ENCODE results near the gene VDAC2. TPM values are rescaled to one million over a fixed set of nuclear protein-coding genes. Genes with fewer than 3 reads are reported as not detected.

The VDAC2 gene
- total RNA-seq, 1 experiment from 2014 or later, result 181 TPM

DNA sequence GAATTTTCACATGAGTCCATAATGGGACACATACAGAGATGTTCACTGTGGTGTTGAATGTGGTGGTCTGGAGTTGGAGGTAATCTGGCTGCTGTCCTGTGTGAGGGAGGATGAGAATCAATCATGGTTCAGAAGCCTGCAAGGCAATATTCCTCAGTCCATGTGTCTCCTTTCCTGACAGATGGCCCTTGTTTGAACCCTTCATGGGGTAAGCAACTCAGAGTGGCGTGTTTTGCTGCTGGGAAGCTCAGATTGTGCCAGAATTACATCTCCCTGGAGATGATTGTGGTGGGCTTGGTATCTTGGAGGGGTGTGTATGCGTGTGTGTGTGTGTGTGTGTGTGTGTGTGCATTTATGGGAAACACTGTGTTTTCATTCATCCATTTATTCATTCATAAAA lies 69.6 kb downstream of the VDAC2 start:
- no peak for DNase-seq (ENCODE audit: low spot score)
- in situ Hi-C loops (cut with HindIII; ENCODE audit: low sequenced_read_pairs), result no loop called here

Other genes starting within 250 kb of the VDAC2 start
- 14.9 and 18.2 TPM in 2 replicates for gene SAMD8, start 99.1 kb upstream of the VDAC2 start, total RNA-seq (2014; rRNA removed; shearing (Covaris generic))
- 33.8 and 49.2 TPM in 2 replicates for gene COMTD1, start 25.2 kb downstream of the VDAC2 start, total RNA-seq (2014; rRNA removed; shearing (Covaris generic))
- 1.5 and 2.0 TPM in 2 replicates for gene ZNF503, start 191.0 kb downstream of the VDAC2 start, total RNA-seq (2014; rRNA removed; shearing (Covaris generic))
- not detected in 2 replicates for gene LRMDA, start 220.8 kb downstream of the VDAC2 start, total RNA-seq (2014; rRNA removed; shearing (Covaris generic))